Adipocyte (in vitro differentiated cells): ENCODE results near the gene SMG6.
A peak's percentile ranks its signal among the peaks of the same experiment; 100 is the strongest.
"Not testable (repeated sequence)": the region's sequence is repeated elsewhere in the genome, so short reads cannot be mapped to it uniquely, and the experiment has no call there.

Source experiments
- DNase-seq: peaks from one replicate; pipeline ENCODE4 v3.0.0-alpha.2; 2015; ENCODE audit warnings: low read depth
- H3K27me3 ChIP-seq: replicated peaks from 2 replicates; pipeline ENCODE4 v1.7.0; 2013; ENCODE audit warnings: mild to moderate bottlenecking, low read length, moderate library complexity; ENCODE audit not compliant: control insufficient read depth, insufficient read depth
- H3K36me3 ChIP-seq: 2 replicates; pipeline ENCODE4 v1.7.0; 2013; ENCODE audit warnings: low read length, mild to moderate bottlenecking, moderate library complexity; ENCODE audit not compliant: control insufficient read depth, insufficient read depth, severe bottlenecking
- H3K4me1 ChIP-seq: 2 replicates; pipeline ENCODE4 v1.7.0; 2013; ENCODE audit warnings: mild to moderate bottlenecking, low read length, moderate library complexity; ENCODE audit not compliant: control insufficient read depth, insufficient read depth
- H3K4me3 ChIP-seq: 2 replicates; pipeline ENCODE4 v1.7.0; 2013; ENCODE audit warnings: mild to moderate bottlenecking, low read length, moderate library complexity
- H3K9ac ChIP-seq: 2 replicates; pipeline ENCODE4 v1.7.0; 2013; ENCODE audit warnings: mild to moderate bottlenecking, low read length, moderate library complexity
- H3K9me3 ChIP-seq: 2 replicates; pipeline ENCODE4 v1.7.0; 2013; ENCODE audit warnings: mild to moderate bottlenecking, low read length, moderate library complexity; ENCODE audit not compliant: control insufficient read depth

Gene SMG6

GRCh38 chr17:2149934-2150333 is 153.7 kb downstream of the SMG6 start:
- H3K4me3 ChIP-seq, result no peak overlapping the region
- no peaks in the 10 kb centered on the region for H3K9me3 ChIP-seq
- H3K9ac ChIP-seq, result no peak overlapping the region
- peaks cover 25% of the 10 kb centered on the region for H3K36me3 ChIP-seq
- no peaks in the 10 kb centered on the region for H3K27me3 ChIP-seq
- no peak for DNase-seq
- H3K4me1 ChIP-seq, result no peaks in the 10 kb centered on the region

- H3K36me3 ChIP-seq, result peaks cover 29% of the 10 kb centered on the region
- H3K9me3 ChIP-seq, result no peaks in the 10 kb centered on the region
- DNase-seq, result no peak
- H3K27me3 ChIP-seq, result no peaks in the 10 kb centered on the region
- no peak overlapping the region for H3K9ac ChIP-seq
- H3K4me1 ChIP-seq, result no peaks in the 10 kb centered on the region
- H3K4me3 ChIP-seq, result no peak overlapping the region
Observed at GRCh38 chr17:2146132-2146871, 157.3 kb downstream of the SMG6 start.

GRCh38 chr17:2144701-2145100 is 158.9 kb downstream of the SMG6 start:
- H3K27me3 ChIP-seq, result no peaks in the 10 kb centered on the region
- no peaks in the 10 kb centered on the region for H3K9me3 ChIP-seq
- peaks cover 19% of the 10 kb centered on the region for H3K36me3 ChIP-seq
- H3K4me3 ChIP-seq, result no peak overlapping the region
- no peaks in the 10 kb centered on the region for H3K4me1 ChIP-seq
- H3K9ac ChIP-seq, result no peak overlapping the region
- no peak for DNase-seq

- H3K4me1 ChIP-seq, result peaks cover 8% of the 10 kb centered on the region
- no peak overlapping the region for H3K9ac ChIP-seq
- no peak overlapping the region for H3K4me3 ChIP-seq
- no peaks in the 10 kb centered on the region for H3K27me3 ChIP-seq
- H3K9me3 ChIP-seq, result no peaks in the 10 kb centered on the region
- H3K36me3 ChIP-seq, result peaks cover 11% of the 10 kb centered on the region
- no peak for DNase-seq
Observed at GRCh38 chr17:2143332-2143731, 160.3 kb downstream of the SMG6 start.

GRCh38 chr17:2142682-2143081 is 160.9 kb downstream of the SMG6 start:
- not testable (repeated sequence) for H3K27me3 ChIP-seq, H3K4me1 ChIP-seq, H3K36me3 ChIP-seq, H3K9ac ChIP-seq, DNase-seq, H3K9me3 ChIP-seq, H3K4me3 ChIP-seq

- no peak for DNase-seq
- Histone ChIP-seq H3K36me3 (peaks cover 4% of the 10 kb centered on the region), H3K4me1 (peaks cover 13% of the 10 kb centered on the region), H3K27me3 (no peaks in the 10 kb centered on the region), H3K4me3 (no peak overlapping the region), H3K9me3 (no peaks in the 10 kb centered on the region), H3K9ac (no peak overlapping the region)
Observed at GRCh38 chr17:2140683-2141082, 162.9 kb downstream of the SMG6 start.

GRCh38 chr17:2138761-2139160 is 164.8 kb downstream of the SMG6 start:
- no peak overlapping the region for H3K9ac ChIP-seq
- peaks cover 13% of the 10 kb centered on the region for H3K4me1 ChIP-seq
- peaks cover 4% of the 10 kb centered on the region for H3K36me3 ChIP-seq
- no peak overlapping the region for H3K4me3 ChIP-seq
- H3K27me3 ChIP-seq, result no peaks in the 10 kb centered on the region
- no peaks in the 10 kb centered on the region for H3K9me3 ChIP-seq
- DNase-seq, result peak; percentile 68

GRCh38 chr17:2138318-2138717 is 165.3 kb downstream of the SMG6 start:
- H3K9ac ChIP-seq, result no peak overlapping the region
- DNase-seq, result peak; percentile 31
- peaks cover 13% of the 10 kb centered on the region for H3K4me1 ChIP-seq
- H3K9me3 ChIP-seq, result no peaks in the 10 kb centered on the region
- no peak overlapping the region for H3K4me3 ChIP-seq
- no peaks in the 10 kb centered on the region for H3K27me3 ChIP-seq
- peaks cover 4% of the 10 kb centered on the region for H3K36me3 ChIP-seq

- Histone ChIP-seq H3K36me3 (peaks cover 4% of the 10 kb centered on the region), H3K4me1 (peaks cover 13% of the 10 kb centered on the region), H3K9ac (no peak overlapping the region), H3K4me3 (no peak overlapping the region), H3K9me3 (no peaks in the 10 kb centered on the region), H3K27me3 (no peaks in the 10 kb centered on the region)
- DNase-seq, result peak; percentile 39
Observed at GRCh38 chr17:2137342-2138098, 166.1 kb downstream of the SMG6 start.

- no peaks in the 10 kb centered on the region for H3K9me3 ChIP-seq
- H3K36me3 ChIP-seq, result peaks cover 4% of the 10 kb centered on the region
- H3K4me3 ChIP-seq, result no peak overlapping the region
- H3K4me1 ChIP-seq, result peaks cover 13% of the 10 kb centered on the region
- no peaks in the 10 kb centered on the region for H3K27me3 ChIP-seq
- no peak overlapping the region for H3K9ac ChIP-seq
- DNase-seq, result no peak
Observed at GRCh38 chr17:2136241-2136640, 167.3 kb downstream of the SMG6 start.

- Histone ChIP-seq H3K4me3 (no peak overlapping the region), H3K27me3 (no peaks in the 10 kb centered on the region), H3K4me1 (peaks cover 15% of the 10 kb centered on the region), H3K36me3 (peaks cover 15% of the 10 kb centered on the region), H3K9ac (no peak overlapping the region), H3K9me3 (no peaks in the 10 kb centered on the region)
- DNase-seq, result no peak
Observed at GRCh38 chr17:2128011-2128410, 175.6 kb downstream of the SMG6 start.
